Measurements from ENCODE around the gene CAMP. TPM values are rescaled to one million over a fixed set of nuclear protein-coding genes. Genes with fewer than 3 reads are reported as not detected.
"Not testable (repeated sequence)": the region's sequence is repeated elsewhere in the genome, so short reads cannot be mapped to it uniquely, and the experiment has no call there.

Gene CAMP
- total RNA-seq, 1 donor from 2014 or later = 2.0 TPM

GRCh38 chr3:48244461-48244860 lies 21.2 kb downstream of the CAMP start:
- intact Hi-C loops (cut with DNase I) = no loop called here
- ATAC-seq = no peak
- DNase-seq (ENCODE audit: low spot score) = no peak

GRCh38 chr3:48245136-48245535 lies 21.8 kb downstream of the CAMP start:
- DNase-seq (ENCODE audit: low spot score) (no peak), ATAC-seq (no peak)
- intact Hi-C loops (cut with DNase I) = no loop called here

GRCh38 chr3:48247401-48247811 lies 24.1 kb downstream of the CAMP start:
- DNase-seq (ENCODE audit: low spot score) (no peak), ATAC-seq (peak; percentile 10)
- intact Hi-C loops (cut with DNase I) = no loop called here

- intact Hi-C loops (cut with DNase I) = no loop called here
- ATAC-seq = no peak
- DNase-seq (ENCODE audit: low spot score) = no peak
Observed at GRCh38 chr3:48248095-48248850, 25.0 kb downstream of the CAMP start.

- DNase-seq (ENCODE audit: low spot score) (no peak), ATAC-seq (no peak)
- intact Hi-C loops (cut with DNase I) = no loop called here
Observed at GRCh38 chr3:48256557-48256956, 33.3 kb downstream of the CAMP start.

- intact Hi-C loops (cut with DNase I) = no loop called here
- DNase-seq (ENCODE audit: low spot score) (no peak), ATAC-seq (no peak)
Observed at GRCh38 chr3:48258530-48258929, 35.2 kb downstream of the CAMP start.

- no peak for DNase-seq (ENCODE audit: low spot score)
- intact Hi-C loops (cut with DNase I) = no loop called here
- no peak for ATAC-seq
Observed at GRCh38 chr3:48267782-48268181, 44.5 kb downstream of the CAMP start.

- ATAC-seq (peak; percentile 65), DNase-seq (ENCODE audit: low spot score) (no peak)
- intact Hi-C loops (cut with DNase I) = no loop called here
Observed at GRCh38 chr3:48268381-48268935, 45.2 kb downstream of the CAMP start.

- peak; percentile 80 for ATAC-seq
- intact Hi-C loops (cut with DNase I) = no loop called here
- DNase-seq (ENCODE audit: low spot score) = no peak
Observed at GRCh38 chr3:48268936-48269561, 45.8 kb downstream of the CAMP start.

GRCh38 chr3:48269592-48269991 lies 46.3 kb downstream of the CAMP start:
- intact Hi-C loops (cut with DNase I) = no loop called here
- peak; percentile 7 for ATAC-seq
- DNase-seq (ENCODE audit: low spot score) = no peak

- DNase-seq (ENCODE audit: low spot score) (no peak), ATAC-seq (no peak)
- intact Hi-C loops (cut with DNase I) = loop anchor here (10.0 kb wide), 1 partner anchor 164 kb away; the partner anchor contains the start of gene PLXNB1
Observed at GRCh38 chr3:48270306-48270705, 47.0 kb downstream of the CAMP start.

GRCh38 chr3:48271223-48271622 lies 47.9 kb downstream of the CAMP start:
- intact Hi-C loops (cut with DNase I) = loop anchor here (10.0 kb wide), 1 partner anchor 164 kb away; the partner anchor contains the start of gene PLXNB1
- DNase-seq (ENCODE audit: low spot score); ATAC-seq: not testable (repeated sequence)

- intact Hi-C loops (cut with DNase I) = loop anchor here (10.0 kb wide), 1 partner anchor 163 kb away; the partner anchor contains the start of gene PLXNB1
- no peak for ATAC-seq
- no peak for DNase-seq (ENCODE audit: low spot score)
Observed at GRCh38 chr3:48271763-48272498, 48.6 kb downstream of the CAMP start.

GRCh38 chr3:48273594-48274211 lies 50.4 kb downstream of the CAMP start:
- ATAC-seq = peak; percentile 52
- intact Hi-C loops (cut with DNase I) = loop anchor here (10.0 kb wide), 1 partner anchor 161 kb away; the partner anchor contains the start of gene PLXNB1
- DNase-seq (ENCODE audit: low spot score) = no peak

- intact Hi-C loops (cut with DNase I) = loop anchor here (10.0 kb wide), 1 partner anchor 160 kb away; the partner anchor contains the start of gene PLXNB1
- no peak for ATAC-seq
- no peak for DNase-seq (ENCODE audit: low spot score)
Observed at GRCh38 chr3:48274452-48274851, 51.2 kb downstream of the CAMP start.
